ENCODE measurements around the gene CCDC88C.

DNA sequence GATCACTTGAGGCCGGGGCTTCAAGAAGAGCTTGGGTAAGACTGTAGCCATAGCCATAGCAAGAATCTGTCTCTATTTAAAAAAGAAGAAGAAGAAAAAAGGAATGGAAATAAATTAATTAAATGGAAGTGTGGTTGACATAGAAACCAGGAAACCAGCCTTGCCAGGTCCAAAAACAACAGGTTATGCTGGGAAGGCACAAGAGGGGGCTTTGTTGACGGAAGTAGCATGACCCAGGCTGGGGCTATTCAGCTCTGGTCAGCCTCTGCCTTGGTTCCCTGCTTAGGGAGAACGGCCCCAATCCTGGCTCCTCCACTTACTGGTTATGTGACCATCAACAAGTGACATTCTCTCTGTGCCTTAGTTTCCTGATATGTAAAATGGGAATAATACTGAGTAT, 158.7 kb downstream of the CCDC88C start:
- TF ChIP-seq CTCF (IDR thresholded peaks at IDR 0.05) (no peak), POLR2A (IDR thresholded peaks at IDR 0.05) (no peak)
